H1 (cell line): ENCODE data around the gene GIMAP5. TPM values are rescaled to one million over a fixed set of nuclear protein-coding genes. Genes with fewer than 3 reads are reported as not detected.

Experiments
- CTCF ChIA-PET: fragments of 300-600 bp; sonication (Branson Sonifier 250); formaldehyde crosslinking; loops from one replicate; lab custom pipeline; 2021; ENCODE audit not compliant: partially characterized antibody; lab: Charles Lee
- POLR2A ChIA-PET: fragments of 300-600 bp; sonication (Branson Sonifier 250); formaldehyde crosslinking; loops from one replicate; lab custom pipeline; 2021; ENCODE audit warnings: inconsistent platforms; ENCODE audit not compliant: partially characterized antibody; lab: Charles Lee
- DNase-seq, 2 experiments: peaks; one replicate each; pipeline versions ENCODE4 v3.0.0 to v3.0.0-alpha.2; 2010 to 2022; ENCODE audit warnings: low spot score in 2 of 2, low read depth in 1 of 2, mixed read lengths in 1 of 2
- FAIRE-seq: peaks from 2 replicates; lab custom pipeline; 2011; peaks lifted over from hg19 to GRCh38; lab: Jason Lieb, UNC
- H2AFZ ChIP-seq: 2 replicates; pipeline ENCODE4 v1.8.1; 2012; ENCODE audit warnings: low read length, inconsistent platforms
- H2AK5ac ChIP-seq: 2 replicates; pipeline ENCODE4 v1.6.1; 2013; ENCODE audit warnings: low read depth, low read length
- H2BK120ac ChIP-seq: replicated peaks from 2 replicates; pipeline ENCODE3; 2013; ENCODE audit warnings: low read depth, low read length, inconsistent platforms
- H2BK12ac ChIP-seq: 2 replicates; pipeline ENCODE4 v1.6.1; 2013; ENCODE audit warnings: low read depth, low read length
- H2BK15ac ChIP-seq: 2 replicates; pipeline ENCODE4 v1.6.1; 2013; ENCODE audit warnings: low read length
- H2BK20ac ChIP-seq: 2 replicates; pipeline ENCODE4 v1.6.1; 2013; ENCODE audit warnings: low read length
- H2BK5ac ChIP-seq: 2 replicates; pipeline ENCODE4 v1.6.1; 2013; ENCODE audit warnings: low read depth, low read length
- H3K14ac ChIP-seq: 2 replicates; pipeline ENCODE4 v1.6.1; 2013; ENCODE audit warnings: inconsistent platforms; ENCODE audit not compliant: insufficient read length
- H3K18ac ChIP-seq: 2 replicates; pipeline ENCODE4 v1.6.1; 2013; ENCODE audit warnings: low read length; ENCODE audit errors: extremely low read depth
- H3K23ac ChIP-seq: 2 replicates; pipeline ENCODE4 v1.6.1; 2013; ENCODE audit warnings: inconsistent platforms; ENCODE audit not compliant: insufficient read length
- H3K23me2 ChIP-seq: 2 replicates; pipeline ENCODE4 v1.6.1; 2013; ENCODE audit warnings: low read depth, low read length
- H3K27ac ChIP-seq: 2 replicates; pipeline ENCODE4 v1.6.1; 2011; ENCODE audit warnings: low read depth, low read length, inconsistent platforms
- H3K27me3 ChIP-seq, 4 experiments: replicated peaks in 1 of 4; 1 replicate in 1 of 4; 2 replicates in 3 of 4; pipeline versions ENCODE4 v1.6.1 to v1.8.1; 2011 to 2013; ENCODE audit warnings: low read length in 3 of 4, mild to moderate bottlenecking in 3 of 4, inconsistent platforms in 2 of 4, mixed read lengths in 2 of 4, moderate library complexity in 1 of 4; ENCODE audit not compliant: control insufficient read depth in 3 of 4, insufficient read depth in 3 of 4; ENCODE audit errors: extremely low read depth in 1 of 4
- H3K36me3 ChIP-seq, 4 experiments: 2 replicates each; pipeline versions ENCODE4 v1.6.1 to v1.8.1; 2011 to 2013; ENCODE audit warnings: mild to moderate bottlenecking in 4 of 4, low read length in 3 of 4, moderate library complexity in 2 of 4, control low read depth in 1 of 4, inconsistent platforms in 1 of 4; ENCODE audit not compliant: insufficient read depth in 4 of 4, control insufficient read depth in 2 of 4
- H3K4ac ChIP-seq: replicated peaks from 2 replicates; pipeline ENCODE3; 2013; ENCODE audit warnings: low read length, low read depth, mixed read lengths, inconsistent platforms; ENCODE audit not compliant: insufficient read length
- H3K4me1 ChIP-seq, 4 experiments: replicated peaks in 1 of 4; 1 replicate in 1 of 4; 2 replicates in 3 of 4; pipeline versions ENCODE4 v1.6.1 to v1.8.1; 2011 to 2013; ENCODE audit warnings: low read length in 3 of 4, inconsistent platforms in 2 of 4, mixed read lengths in 1 of 4; ENCODE audit not compliant: insufficient read depth in 4 of 4, control insufficient read depth in 3 of 4
- H3K4me2 ChIP-seq, 2 experiments: 2 replicates each; pipeline versions ENCODE4 v1.6.1 to v1.8.1; 2011 to 2013; ENCODE audit warnings: low read depth in 2 of 2, low read length in 2 of 2, control low read depth in 1 of 2, inconsistent platforms in 1 of 2, mild to moderate bottlenecking in 1 of 2; ENCODE audit not compliant: insufficient read depth in 1 of 2
- H3K4me3 ChIP-seq, 4 experiments: fragments of 200-600, 300-600 bp in 1 of 4; sonication (generic), shearing (Covaris generic), sonication (Bioruptor Twin) in 1 of 4; 2 replicates each; pipeline versions ENCODE4 v1.5.1 to v1.8.1; 2011 to 2016; ENCODE audit warnings: low read length in 4 of 4, low read depth in 3 of 4, control low read depth in 2 of 4, inconsistent platforms in 2 of 4, mild to moderate bottlenecking in 2 of 4, mixed read lengths in 1 of 4, moderate library complexity in 1 of 4; ENCODE audit not compliant: insufficient read depth in 2 of 4; ENCODE audit errors: extremely low read depth in 1 of 4
- H3K56ac ChIP-seq: replicated peaks from 2 replicates; pipeline ENCODE3; 2013; ENCODE audit warnings: low read depth, mild to moderate bottlenecking, mixed read lengths, low read length, inconsistent platforms; ENCODE audit not compliant: insufficient read length
- H3K79me1 ChIP-seq: 2 replicates; pipeline ENCODE4 v1.6.1; 2013; ENCODE audit warnings: low read depth, low read length, control low read depth
- H3K79me2 ChIP-seq, 2 experiments: 2 replicates each; pipeline versions ENCODE4 v1.6.1 to v1.8.1; 2012 to 2013; ENCODE audit warnings: low read length in 2 of 2, mild to moderate bottlenecking in 2 of 2, inconsistent platforms in 1 of 2; ENCODE audit not compliant: insufficient read depth in 2 of 2, control insufficient read depth in 1 of 2
- H3K9ac ChIP-seq, 4 experiments: replicated peaks in 1 of 4; 1 replicate in 1 of 4; 2 replicates in 3 of 4; pipeline versions ENCODE4 v1.6.1 to v1.8.1; 2011 to 2013; ENCODE audit warnings: low read depth in 3 of 4, low read length in 3 of 4, control low read depth in 2 of 4, mild to moderate bottlenecking in 2 of 4, moderate library complexity in 2 of 4, inconsistent platforms in 1 of 4; ENCODE audit errors: extremely low read depth in 1 of 4
- H3K9me3 ChIP-seq, 2 experiments: 2 replicates each; pipeline versions ENCODE4 v1.6.1 to v1.8.1; 2012 to 2013; ENCODE audit warnings: mild to moderate bottlenecking in 2 of 2, moderate library complexity in 2 of 2, control low read depth in 1 of 2, inconsistent platforms in 1 of 2, low read depth in 1 of 2, low read length in 1 of 2, mixed read lengths in 1 of 2; ENCODE audit not compliant: insufficient read depth in 2 of 2
- H4K20me1 ChIP-seq, 2 experiments: replicated peaks in 1 of 2; 2 replicates each; pipeline versions ENCODE3 to v1.8.1; 2011 to 2013; ENCODE audit warnings: inconsistent platforms in 2 of 2, low read length in 2 of 2, mild to moderate bottlenecking in 1 of 2; ENCODE audit not compliant: insufficient read depth in 2 of 2, control insufficient read depth in 1 of 2
- H4K5ac ChIP-seq: 2 replicates; pipeline ENCODE4 v1.6.1; 2013; ENCODE audit warnings: low read length, low read depth, mixed read lengths, inconsistent platforms; ENCODE audit not compliant: insufficient read length
- H4K8ac ChIP-seq: 2 replicates; pipeline ENCODE4 v1.8.0; 2013; ENCODE audit warnings: mild to moderate bottlenecking, moderate library complexity, low read length, inconsistent platforms; ENCODE audit not compliant: insufficient read depth; ENCODE audit errors: extremely low read depth
- H4K91ac ChIP-seq: replicated peaks from 2 replicates; pipeline ENCODE3; 2013; ENCODE audit warnings: low read length, mixed read lengths, inconsistent platforms; ENCODE audit not compliant: insufficient read length
- BRCA1 ChIP-seq: IDR thresholded peaks from 2 replicates; pipeline ENCODE4 v1.6.1; 2012; ENCODE audit warnings: low read depth, low read length, improper control_type of control experiment
- CBX5 ChIP-seq: fragments of 300-800, 300-1000 bp; sonication (generic); IDR thresholded peaks from 2 replicates; pipeline ENCODE4 v1.7.1; 2016; ENCODE audit warnings: antibody characterized with exemption, low read length, low read depth
- EP300 ChIP-seq, 2 experiments: IDR thresholded peaks; 1 replicate in 1 of 2; 2 replicates in 1 of 2; pipeline ENCODE4 v1.6.1; 2011 to 2012; ENCODE audit warnings: low read depth in 2 of 2, low read length in 2 of 2, mild to moderate bottlenecking in 2 of 2, borderline replicate concordance in 1 of 2, inconsistent platforms in 1 of 2, moderate library complexity in 1 of 2
- EZH2 ChIP-seq: fragments of 200-600 bp; sonication (generic); IDR thresholded peaks from 2 replicates; pipeline ENCODE4 v1.7.1; 2012; ENCODE audit warnings: low read depth, mild to moderate bottlenecking, moderate library complexity, low read length, inconsistent platforms; ENCODE audit not compliant: severe bottlenecking
- JUND ChIP-seq: IDR thresholded peaks from 2 replicates; pipeline ENCODE4 v1.6.1; 2011; ENCODE audit warnings: mild to moderate bottlenecking, improper control_type of control experiment, low read length
- TBP ChIP-seq: IDR thresholded peaks from 2 replicates; pipeline ENCODE4 v1.6.1; 2011; ENCODE audit warnings: low read depth, low read length, improper control_type of control experiment
- ZNF274 ChIP-seq: IDR thresholded peaks from 2 replicates; pipeline ENCODE4 v1.7.0; 2012; ENCODE audit warnings: low read length, borderline replicate concordance; ENCODE audit errors: extremely low read depth
- WGBS, 2 experiments: shearing (Covaris generic) in 1 of 2; methylation state at CpG; one replicate each; pipeline versions ENCODE4 v1.1.6 to v1.1.7; 2013 to 2015; ENCODE audit warnings: low lambda C conversion rate in 2 of 2, mixed read lengths in 2 of 2, inconsistent platforms in 1 of 2, low coverage in 1 of 2, missing lambda C conversion rate in 1 of 2; ENCODE audit not compliant: insufficient replicate concordance in 2 of 2, insufficient coverage in 1 of 2, insufficient read length in 1 of 2; ENCODE audit errors: extremely low coverage in 1 of 2, missing lambda C conversion rate in 1 of 2; 5-methylcytosine and 5-hydroxymethylcytosine counted together
- polyA plus RNA-seq, 7 experiments: library from polyadenylated mRNA; depleted of rRNA in 3 of 7; stranded (reverse) in 5 of 7; unstranded in 2 of 7; fragments of >200 nt in 5 of 7; fragments of 200-250 nt in 2 of 7; gene quantifications; 1 replicate in 5 of 7; 2 replicates in 1 of 7; 4 replicates in 1 of 7; pipeline versions ENCODE4 v1.2.1 to v1.2.3, GENCODE V29; 2011 to 2013; ENCODE audit warnings: missing spikeins in 2 of 7, mixed read lengths in 2 of 7
- total RNA-seq: library from RNA; stranded (reverse); fragmentation: NEBNext Ultra II Directional; extraction: Animal tissue kit (Norgen Biotek cat#: 25700); gene quantifications from 2 replicates; pipeline ENCODE4 v1.2.1, GENCODE V29; 2021

GIMAP5 gene
- total and polyA plus RNA-seq, 2 of the 8 experiments (the other 6 are each of a cell fraction or from before 2014, with no cell fraction given), result not detected

DNA sequence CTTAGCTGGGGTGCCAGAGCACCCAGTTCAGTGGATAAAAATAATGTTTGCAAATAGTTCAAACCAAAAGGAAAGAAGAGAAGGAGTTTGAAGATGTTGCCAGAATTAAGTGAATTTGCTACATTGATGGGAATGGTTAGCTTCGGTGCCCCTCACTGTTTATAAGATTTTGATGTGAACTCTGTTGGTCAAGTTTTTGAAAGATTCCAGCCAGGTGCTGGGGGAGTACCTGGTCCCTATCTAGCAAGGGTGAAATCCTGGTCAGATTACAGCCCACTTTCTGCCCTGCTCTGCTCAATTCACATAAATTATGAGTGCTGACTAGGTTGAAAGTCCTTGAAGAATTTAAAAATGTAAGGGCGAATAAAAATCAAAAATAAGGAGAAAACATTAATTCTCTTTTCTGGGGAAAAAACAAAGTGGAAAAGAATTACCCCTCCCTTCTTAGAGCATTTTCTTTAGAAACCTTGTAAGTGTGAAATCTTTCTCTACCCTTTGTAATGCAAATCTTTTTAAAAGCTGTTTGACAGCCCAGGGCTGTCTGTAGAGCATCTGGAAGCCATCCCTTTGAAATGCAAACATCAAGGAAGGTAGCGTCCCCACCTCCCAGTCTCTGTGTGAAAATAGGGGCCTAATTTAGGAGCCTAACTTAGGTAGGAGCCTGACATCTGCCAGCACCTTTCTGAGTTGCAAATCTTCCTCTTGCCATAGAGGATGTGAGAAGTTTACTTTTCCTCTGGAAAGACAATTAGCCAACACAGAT lies 1.4 kb upstream of the GIMAP5 start:
- Histone ChIP-seq H3K18ac (no peak overlapping the region), H3K27me3 (peaks cover 83 to 97% (median 92%) of the 10 kb centered on the region in 4 experiments)
- peak in 1 of 2 experiments; percentile 89; a peak in 1 of 3 replicates for TF ChIP-seq EP300 (IDR thresholded peaks at IDR 0.05; ENCODE audit: borderline replicate concordance in 1 of 2, low read depth in 2 of 2, low read length in 2 of 2)
- peak; percentile 63 for TF ChIP-seq ZNF274
- TF ChIP-seq JUND, result no peak
- TF ChIP-seq TBP, result no peak
- TF ChIP-seq BRCA1, result no peak
- TF ChIP-seq EZH2, result no peak
- no peak for TF ChIP-seq CBX5

More for the DNA sequence above, 1.4 kb upstream of the GIMAP5 start:
- Histone ChIP-seq H3K4ac (no peak overlapping the region), H4K8ac (no peak overlapping the region), H2BK20ac (no peak overlapping the region), H3K4me2 (no peak overlapping the region), H2BK120ac (no peak overlapping the region), H2AK5ac (no peak overlapping the region), H3K79me2 (no peaks in the 10 kb centered on the region), H3K9me3 (peaks cover 0 to 15% of the 10 kb centered on the region in 2 experiments; a peak in 2 of 4 replicates), H2BK15ac (no peak overlapping the region), H2BK5ac (no peak overlapping the region), H3K36me3 (peaks cover 0 to 5% (median 0%) of the 10 kb centered on the region in 4 experiments; a peak in 1 of 8 replicates), H3K79me1 (no peaks in the 10 kb centered on the region), H3K4me1 (peaks cover 0 to 2% (median 0%) of the 10 kb centered on the region in 4 experiments; a peak in 1 of 7 replicates), H4K91ac (no peak overlapping the region), H3K4me3 (no peak overlapping the region), H4K5ac (no peak overlapping the region), H3K9ac (no peak overlapping the region), H2BK12ac (no peak overlapping the region), H3K23me2 (no peaks in the 10 kb centered on the region), H3K23ac (no peak overlapping the region), H4K20me1 (peaks cover 10 to 36% of the 10 kb centered on the region in 2 experiments), H3K56ac (no peak overlapping the region), H3K27ac (no peak overlapping the region), H3K14ac (no peak overlapping the region), H2AFZ (no peak overlapping the region)
- FAIRE-seq (peak; percentile 88), DNase-seq (peak in 1 of 2 experiments; percentile 31)
- 30% methylated on average over 3 of the region's 3 CpGs; no CpG with 5 or more reads in 1 of the 2 experiments for WGBS, 2 experiments
- ChIA-PET POLR2A (no interaction called here), CTCF (interaction anchor here (1.0 kb wide), 1 partner anchor 260 kb away, joined by 3 read pairs; no protein-coding TSS in a partner anchor)
